AG04450 (cell line): ENCODE results near the gene P2RY8. TPM values are rescaled to one million over a fixed set of nuclear protein-coding genes. Genes with fewer than 3 reads are reported as not detected.

Experiments
- CTCF ChIA-PET: fragments of 300-600, 350-600 bp; formaldehyde crosslinking; extraction: SDS; loops from one replicate; lab custom pipeline; 2022; ENCODE audit warnings: antibody characterized with exemption, inconsistent platforms; lab: Charles Lee
- POLR2A ChIA-PET: fragments of 350-600 bp; formaldehyde crosslinking; extraction: SDS; loops from one replicate; lab custom pipeline; 2021; ENCODE audit warnings: antibody characterized with exemption, inconsistent platforms; lab: Yijun Ruan, JAX
- DNase-seq: peaks from one replicate; pipeline ENCODE4 v3.0.0-alpha.2; 2011; ENCODE audit warnings: low read depth, low spot score
- H3K27ac ChIP-seq: one replicate; pipeline ENCODE4 v1.5.1; 2012; ENCODE audit warnings: low read depth, low read length, control low read depth
- H3K27me3 ChIP-seq: one replicate; pipeline ENCODE4 v1.6.0; 2012; ENCODE audit warnings: low read length; ENCODE audit not compliant: control insufficient read depth, insufficient read depth
- H3K4me3 ChIP-seq: 2 replicates; pipeline ENCODE4 v1.5.1; 2011; ENCODE audit warnings: mild to moderate bottlenecking, low read depth, low read length, control low read depth
- H3K9me3 ChIP-seq: 2 replicates; pipeline ENCODE4 v1.5.1; 2012; ENCODE audit warnings: low read length; ENCODE audit not compliant: control insufficient read depth, insufficient read depth
- CTCF ChIP-seq: IDR thresholded peaks from 2 replicates; pipeline ENCODE4 v1.5.1; 2011; ENCODE audit warnings: low read depth, low read length, control low read depth, inconsistent platforms
- polyA plus RNA-seq: library from polyadenylated mRNA; depleted of rRNA; stranded (reverse); fragments of >200 nt; gene quantifications from 2 replicates; pipeline ENCODE4 v1.2.3, GENCODE V29; 2011

Gene P2RY8
- polyA plus RNA-seq, 1 experiment = not detected

- ChIA-PET CTCF (no interaction called here), POLR2A (no interaction called here)
- no peak overlapping the region for H3K4me3 ChIP-seq
- no peak overlapping the region for H3K27ac ChIP-seq
- peaks cover 31% of the 10 kb centered on the region for H3K9me3 ChIP-seq
- no peak for DNase-seq
- H3K27me3 ChIP-seq = no peaks in the 10 kb centered on the region
- no peak for TF ChIP-seq CTCF
Measured at GRCh38 chrX:1443496-1444075, 93.4 kb downstream of the P2RY8 start.

GRCh38 chrX:1442724-1443367, 94.1 kb downstream of the P2RY8 start:
- H3K27ac ChIP-seq = no peak overlapping the region
- TF ChIP-seq CTCF = no peak
- H3K4me3 ChIP-seq = no peak overlapping the region
- H3K9me3 ChIP-seq = peaks cover 31% of the 10 kb centered on the region
- ChIA-PET POLR2A (no interaction called here), CTCF (no interaction called here)
- DNase-seq = no peak
- no peaks in the 10 kb centered on the region for H3K27me3 ChIP-seq

GRCh38 chrX:1442016-1442665, 94.8 kb downstream of the P2RY8 start:
- CTCF ChIA-PET = no interaction called here
- no peak for DNase-seq
- no peak for TF ChIP-seq CTCF
- no peak overlapping the region for H3K27ac ChIP-seq
- POLR2A ChIA-PET = no interaction called here
- H3K27me3 ChIP-seq = no peaks in the 10 kb centered on the region
- peaks cover 26% of the 10 kb centered on the region for H3K9me3 ChIP-seq
- H3K4me3 ChIP-seq = no peak overlapping the region

GRCh38 chrX:1440506-1440905, 96.5 kb downstream of the P2RY8 start:
- no peak for DNase-seq
- ChIA-PET POLR2A (no interaction called here), CTCF (no interaction called here)
- Histone ChIP-seq H3K27ac (no peak overlapping the region), H3K27me3 (no peaks in the 10 kb centered on the region), H3K4me3 (no peak overlapping the region), H3K9me3 (peaks cover 26% of the 10 kb centered on the region)
- no peak for TF ChIP-seq CTCF

GRCh38 chrX:1435241-1435895, 101.6 kb downstream of the P2RY8 start:
- DNase-seq = no peak
- H3K4me3 ChIP-seq = no peak overlapping the region
- POLR2A ChIA-PET = no interaction called here
- TF ChIP-seq CTCF = no peak
- H3K9me3 ChIP-seq = no peaks in the 10 kb centered on the region; the same call in 1 of the 2 replicates
- H3K27ac ChIP-seq = no peak overlapping the region
- no peaks in the 10 kb centered on the region for H3K27me3 ChIP-seq
- CTCF ChIA-PET = no interaction called here
